Gastroesophageal sphincter (tissue), 3 donors: ENCODE measurements around the gene KRTAP3-2.

Source experiments
- CTCF ChIP-seq, 4 experiments: fragments of 200-600 bp in 2 of 4; fragments of 450-650 bp in 2 of 4; sonication (generic) in 1 of 4; IDR thresholded peaks; one replicate each; pipeline ENCODE4 v1.5.1; 2017 to 2019; ENCODE audit warnings: antibody characterized with exemption in 4 of 4, mild to moderate bottlenecking in 2 of 4, moderate library complexity in 2 of 4
- POLR2A ChIP-seq, 2 donors: fragments of 450-650 bp; IDR thresholded peaks; one replicate each; pipeline ENCODE4 v1.6.1; 2017; ENCODE audit warnings: antibody characterized with exemption in 2 of 2, mild to moderate bottlenecking in 2 of 2, moderate library complexity in 1 of 2

- no peak for TF ChIP-seq POLR2A (IDR thresholded peaks at IDR 0.05)
- no peak for TF ChIP-seq CTCF (IDR thresholded peaks at IDR 0.05)
These were observed 25.3 kb downstream of the KRTAP3-2 start for GRCh38 chr17:40974366-40974765.
